GM10266 (cell line): Measurements from ENCODE around the gene HDAC4.

Experiments used
- DNase-seq: peaks from one replicate; pipeline ENCODE4 v3.0.0; 2012; ENCODE audit errors: extremely low spot score
- TF ChIP-seq, protein P1 (sequence below): IDR thresholded peaks from 2 replicates; pipeline ENCODE4 v1.5.1; 2012; ENCODE audit warnings: mild to moderate bottlenecking, low read depth; ENCODE audit not compliant: control insufficient read depth, insufficient read depth; ENCODE audit errors: missing control alignments

HDAC4 gene

DNA sequence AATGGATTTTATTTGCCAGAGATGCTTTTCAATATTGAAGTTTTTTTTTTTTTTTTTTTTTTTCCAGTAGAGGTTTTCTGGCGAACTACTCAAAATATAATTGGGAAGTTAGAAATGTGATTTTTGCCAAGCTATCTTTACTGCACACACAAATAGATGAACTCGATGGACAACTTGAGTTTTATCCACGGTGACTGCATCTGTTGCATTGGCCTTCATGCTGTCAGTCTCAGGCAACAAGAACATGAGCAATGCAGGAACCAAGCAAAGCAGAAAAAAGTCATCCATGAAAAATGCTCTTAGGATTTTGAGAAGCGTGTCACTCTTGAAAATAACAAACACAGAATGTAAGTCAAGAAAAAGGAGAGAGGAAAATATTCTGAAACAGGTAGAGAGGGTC lies 22.7 kb upstream of the HDAC4 start:
- TF ChIP-seq, protein P1, sequence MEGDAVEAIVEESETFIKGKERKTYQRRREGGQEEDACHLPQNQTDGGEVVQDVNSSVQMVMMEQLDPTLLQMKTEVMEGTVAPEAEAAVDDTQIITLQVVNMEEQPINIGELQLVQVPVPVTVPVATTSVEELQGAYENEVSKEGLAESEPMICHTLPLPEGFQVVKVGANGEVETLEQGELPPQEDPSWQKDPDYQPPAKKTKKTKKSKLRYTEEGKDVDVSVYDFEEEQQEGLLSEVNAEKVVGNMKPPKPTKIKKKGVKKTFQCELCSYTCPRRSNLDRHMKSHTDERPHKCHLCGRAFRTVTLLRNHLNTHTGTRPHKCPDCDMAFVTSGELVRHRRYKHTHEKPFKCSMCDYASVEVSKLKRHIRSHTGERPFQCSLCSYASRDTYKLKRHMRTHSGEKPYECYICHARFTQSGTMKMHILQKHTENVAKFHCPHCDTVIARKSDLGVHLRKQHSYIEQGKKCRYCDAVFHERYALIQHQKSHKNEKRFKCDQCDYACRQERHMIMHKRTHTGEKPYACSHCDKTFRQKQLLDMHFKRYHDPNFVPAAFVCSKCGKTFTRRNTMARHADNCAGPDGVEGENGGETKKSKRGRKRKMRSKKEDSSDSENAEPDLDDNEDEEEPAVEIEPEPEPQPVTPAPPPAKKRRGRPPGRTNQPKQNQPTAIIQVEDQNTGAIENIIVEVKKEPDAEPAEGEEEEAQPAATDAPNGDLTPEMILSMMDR = no peak
- no peak for DNase-seq

DNA sequence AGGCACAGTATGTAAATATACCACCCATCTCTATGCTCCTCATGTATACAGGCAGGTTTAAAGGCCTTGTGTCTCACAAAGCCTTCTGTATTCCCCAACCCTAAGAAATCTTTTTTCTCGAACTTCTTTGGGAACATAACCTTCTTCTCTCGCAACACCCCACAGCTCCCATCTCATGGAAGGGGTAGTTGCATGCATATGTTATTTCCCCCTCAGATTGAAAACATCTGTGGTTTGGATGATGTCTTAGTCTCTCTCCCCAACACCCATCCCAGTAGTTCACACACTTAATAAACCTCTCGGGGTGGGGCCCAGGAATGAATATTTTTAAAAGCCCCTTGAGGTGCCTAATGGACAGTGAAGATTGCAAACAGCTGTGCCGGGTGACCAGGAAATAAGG lies 21.0 kb upstream of the HDAC4 start:
- TF ChIP-seq, protein P1 = no peak

DNA sequence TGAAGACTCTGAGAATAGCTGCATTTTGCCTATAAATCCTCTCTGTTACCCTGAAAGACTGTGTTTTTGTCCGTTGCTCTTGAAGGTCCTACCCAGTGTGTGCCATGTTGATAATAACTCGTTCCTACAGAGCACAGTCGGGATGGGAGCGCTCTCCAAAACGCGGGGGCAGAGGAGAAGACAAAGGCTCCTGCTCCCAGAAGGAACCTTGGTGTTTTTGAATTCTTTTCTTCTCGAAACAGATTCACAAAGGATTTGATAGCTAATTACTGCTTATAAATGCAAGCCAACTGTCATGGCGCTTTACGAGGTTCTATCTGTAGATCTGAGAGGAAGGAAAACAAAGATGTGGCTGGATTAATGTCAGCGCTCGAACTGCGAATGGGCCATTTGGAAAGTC lies 19.3 kb upstream of the HDAC4 start:
- TF ChIP-seq, protein P1 = no peak
- DNase-seq = no peak

More for the DNA sequence above, 21.0 kb upstream of the HDAC4 start:
- DNase-seq = no peak

DNA sequence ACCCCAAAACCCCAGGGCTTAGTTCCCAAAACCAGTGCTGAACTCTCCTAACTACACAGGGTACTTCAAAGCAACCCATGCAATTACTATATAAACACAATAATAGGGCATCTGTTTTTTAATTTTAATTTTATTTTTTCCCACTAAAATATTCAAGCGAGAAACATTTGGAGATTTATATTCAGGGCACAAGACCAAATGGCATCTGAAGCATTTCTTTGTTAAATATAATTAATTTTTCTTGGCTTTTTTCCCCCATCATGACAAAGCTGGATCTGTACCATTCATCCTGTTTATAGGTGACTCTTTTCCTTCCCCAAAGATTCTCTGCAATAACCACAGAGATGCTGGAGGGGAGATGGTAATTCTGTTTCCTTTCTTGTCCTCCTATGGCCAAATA lies 18.1 kb upstream of the HDAC4 start:
- DNase-seq = no peak
- TF ChIP-seq, protein P1 = no peak

DNA sequence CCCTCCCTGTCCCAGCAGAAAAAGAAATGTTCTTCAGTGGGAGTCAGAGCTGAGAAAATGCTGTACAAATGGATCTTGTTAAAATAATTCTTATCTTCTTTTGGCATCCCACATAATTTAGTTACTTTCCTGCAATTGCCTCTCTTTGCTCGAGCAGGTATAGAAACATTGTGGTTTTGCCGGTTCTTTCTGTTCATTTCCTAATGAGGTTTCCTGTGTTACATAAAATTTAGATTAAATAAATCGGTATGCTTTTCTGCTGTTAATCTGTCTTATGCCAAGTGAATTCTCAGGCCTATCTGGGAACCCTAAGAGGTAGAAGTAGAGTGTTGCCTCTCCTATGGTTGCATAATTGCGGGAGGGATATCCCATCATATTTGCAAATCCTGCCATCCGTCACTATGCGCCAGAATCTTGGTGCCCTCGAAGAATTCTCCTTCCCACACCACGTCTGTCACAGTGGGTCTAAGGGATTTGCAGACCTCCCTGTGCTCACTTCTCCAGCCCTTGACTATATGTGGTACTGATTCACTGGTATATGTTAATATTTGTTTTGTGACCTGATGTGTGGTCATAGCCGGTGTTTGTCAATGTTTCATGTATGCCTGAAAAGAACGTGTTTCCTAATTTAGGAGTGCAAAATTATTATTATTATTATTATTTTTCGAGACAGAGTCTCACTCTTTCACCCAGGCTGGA lies 12.2 kb upstream of the HDAC4 start:
- no peak for DNase-seq
- TF ChIP-seq, protein P1 = no peak

DNA sequence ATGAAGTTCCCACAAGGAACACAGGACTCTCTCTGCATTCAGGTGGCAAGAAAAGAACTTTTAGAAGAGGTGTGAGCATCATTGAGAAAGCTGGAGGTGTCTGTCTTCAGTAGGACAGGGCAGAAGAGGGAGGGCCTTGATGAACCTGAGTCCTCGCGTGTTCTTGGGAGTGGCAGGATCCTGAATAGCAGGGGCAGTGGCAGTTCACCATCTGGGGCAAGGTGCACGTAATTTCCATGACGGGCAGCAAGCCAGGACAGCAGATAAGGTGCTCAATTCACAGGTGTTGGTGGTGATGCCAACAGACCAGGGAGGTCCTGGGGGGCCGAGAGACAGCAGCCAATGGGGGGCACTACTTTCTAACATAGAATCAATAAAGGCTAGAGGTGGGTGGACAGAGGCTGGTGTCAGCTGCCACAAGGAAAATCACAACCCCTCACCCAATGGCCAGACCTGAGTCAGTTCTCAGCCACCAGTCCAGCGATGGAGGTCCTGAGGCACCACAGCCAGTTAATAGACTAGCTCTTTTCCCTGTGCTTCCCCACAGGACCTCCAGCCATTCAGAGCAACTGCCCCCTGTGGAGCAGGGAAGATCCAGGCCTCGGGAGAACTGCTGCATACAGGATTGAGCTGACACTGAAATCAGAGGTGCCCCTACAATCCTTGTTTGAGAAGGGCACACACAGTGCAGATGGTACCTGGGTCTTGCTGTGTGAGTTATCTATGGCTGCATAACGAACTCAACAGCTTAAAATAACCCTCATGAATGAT lies 10.9 kb upstream of the HDAC4 start:
- no peak for DNase-seq
- TF ChIP-seq, protein P1 = no peak

DNA sequence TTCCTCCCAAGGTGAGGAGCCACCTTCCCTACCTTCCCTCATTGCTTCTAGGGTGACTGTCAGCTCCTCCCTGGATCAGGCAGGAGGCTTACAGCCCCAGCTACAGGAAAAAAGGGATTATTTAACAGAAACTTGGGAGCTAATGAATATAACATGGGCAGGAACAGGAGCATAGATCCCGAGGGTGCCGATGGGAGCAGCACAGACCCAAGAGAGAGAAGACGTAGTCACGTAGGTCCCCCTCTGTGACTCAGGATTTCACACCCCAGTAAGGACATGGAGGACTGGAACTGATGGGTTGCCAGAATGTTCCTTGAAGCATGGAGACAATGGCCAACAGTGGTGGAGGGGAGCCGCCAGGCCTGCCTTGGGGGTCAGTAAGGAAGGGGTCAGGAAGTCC lies 10.3 kb upstream of the HDAC4 start:
- DNase-seq = no peak
- TF ChIP-seq, protein P1 = no peak
